H1 (cell line): ENCODE measurements around the gene NR2E1.

Experiments
- EGR1 ChIP-seq: IDR thresholded peaks from 2 replicates; pipeline ENCODE4 v1.6.1; 2011; ENCODE audit warnings: low read depth, low read length, borderline replicate concordance
- JUN ChIP-seq: IDR thresholded peaks from 2 replicates; pipeline ENCODE4 v1.6.1; 2011; ENCODE audit warnings: low read depth, mild to moderate bottlenecking, improper control_type of control experiment, low read length
- POLR2AphosphoS5 ChIP-seq: IDR thresholded peaks from 2 replicates; pipeline ENCODE4 v1.6.1; 2011; ENCODE audit warnings: low read depth, low read length
- SP2 ChIP-seq: IDR thresholded peaks from 2 replicates; pipeline ENCODE4 v1.6.1; 2012; ENCODE audit warnings: mild to moderate bottlenecking, low read length, inconsistent platforms

DNA sequence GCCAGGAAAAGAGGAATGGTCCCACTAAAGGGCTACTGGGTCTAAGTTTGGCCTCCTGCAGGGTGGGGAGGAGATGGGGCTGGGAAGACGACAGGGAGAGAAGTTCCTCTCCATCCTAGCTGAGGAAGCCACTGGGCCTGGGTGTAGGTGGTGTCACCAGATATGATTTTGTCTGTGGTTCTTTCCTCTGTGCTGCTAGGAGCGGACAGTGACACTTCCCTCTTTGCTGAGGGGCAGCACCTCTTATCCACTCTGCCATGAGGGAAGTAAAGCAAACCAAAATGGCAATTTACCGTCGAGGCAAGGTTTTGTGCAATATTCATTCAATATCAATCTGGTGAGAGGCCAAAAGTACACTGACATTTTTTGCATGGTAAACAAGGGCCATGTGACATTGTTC, 33.0 kb upstream of the NR2E1 start:
- no peak for TF ChIP-seq SP2
- no peak for TF ChIP-seq POLR2AphosphoS5
- TF ChIP-seq JUN, result no peak
- no peak for TF ChIP-seq EGR1
